Ectodermal cell (in vitro differentiated cells): ENCODE measurements around the gene TXNDC9.
"Not testable (repeated sequence)": the region's sequence is repeated elsewhere in the genome, so short reads cannot be mapped to it uniquely, and the experiment has no call there.

Experiments
- H3K27ac ChIP-seq: 2 replicates; pipeline ENCODE4 v1.7.0; 2013; ENCODE audit warnings: mild to moderate bottlenecking, low read depth, low read length; ENCODE audit not compliant: insufficient read depth, poor library complexity, severe bottlenecking
- H3K27me3 ChIP-seq: 2 replicates; pipeline ENCODE4 v1.7.0; 2013; ENCODE audit warnings: mild to moderate bottlenecking, low read length; ENCODE audit not compliant: insufficient read depth, control insufficient read depth, poor library complexity, severe bottlenecking
- H3K36me3 ChIP-seq: one replicate; pipeline ENCODE4 v1.7.0; 2013; ENCODE audit warnings: low read length; ENCODE audit not compliant: control insufficient read depth, insufficient read depth
- H3K4me1 ChIP-seq: one replicate; pipeline ENCODE4 v1.7.0; 2013; ENCODE audit warnings: low read length; ENCODE audit not compliant: control insufficient read depth, insufficient read depth
- H3K4me3 ChIP-seq: 2 replicates; pipeline ENCODE4 v1.7.0; 2013; ENCODE audit warnings: low read depth, low read length, control low read depth; ENCODE audit not compliant: insufficient read depth
- H3K9me3 ChIP-seq: 2 replicates; pipeline ENCODE4 v1.7.0; 2013; ENCODE audit warnings: mild to moderate bottlenecking, low read length, moderate library complexity; ENCODE audit not compliant: control insufficient read depth
- WGBS, 2 experiments: methylation state at CpG; one replicate each; pipeline ENCODE4 v1.1.7; 2013; ENCODE audit warnings: missing lambda C conversion rate in 2 of 2; 5-methylcytosine and 5-hydroxymethylcytosine counted together

Gene TXNDC9

GRCh38 chr2:99336804-99337112 is 625 bp upstream of the TXNDC9 start:
- Histone ChIP-seq H3K9me3 (no peaks in the 10 kb centered on the region), H3K36me3 (peaks cover 16% of the 10 kb centered on the region), H3K27me3 (no peaks in the 10 kb centered on the region), H3K4me1 (peaks cover 6% of the 10 kb centered on the region), H3K27ac (peak overlapping the region; percentile 82), H3K4me3 (peak overlapping the region; percentile 76)
- 8 to 9% methylated on average over 8 of the region's 8 CpGs for WGBS, 2 experiments

GRCh38 chr2:99325384-99325783 is 10.7 kb downstream of the TXNDC9 start:
- Histone ChIP-seq H3K4me3 (no peak overlapping the region), H3K36me3 (peaks cover 57% of the 10 kb centered on the region), H3K27ac (no peak overlapping the region), H3K4me1 (no peaks in the 10 kb centered on the region), H3K9me3 (no peaks in the 10 kb centered on the region), H3K27me3 (no peaks in the 10 kb centered on the region)
- WGBS, 2 experiments, result 96 to 97% methylated on average over 5 of the region's 5 CpGs

- H3K36me3 ChIP-seq, result peaks cover 28% of the 10 kb centered on the region
- H3K27me3 ChIP-seq, H3K4me1 ChIP-seq, H3K27ac ChIP-seq, H3K4me3 ChIP-seq, H3K9me3 ChIP-seq: not testable (repeated sequence)
- WGBS, 2 experiments, result 93 to 94% methylated on average over 7 of the region's 7 CpGs
Observed at GRCh38 chr2:99317873-99318200, 18.3 kb downstream of the TXNDC9 start.

- H3K9me3 ChIP-seq, result no peaks in the 10 kb centered on the region
- 94% methylated on average over 8 to 9 of the region's 9 CpGs for WGBS, 2 experiments
Observed at GRCh38 chr2:99317161-99317872, 18.8 kb downstream of the TXNDC9 start.

GRCh38 chr2:99301097-99301496 is 35.0 kb downstream of the TXNDC9 start, which contains the start of gene LYG1:
LYG1 (minus strand) TSS chr2:99301197; CDS start chr2:99295670, 5,527 bp downstream.
- H3K27ac ChIP-seq, H3K36me3 ChIP-seq, H3K4me3 ChIP-seq, H3K27me3 ChIP-seq, H3K9me3 ChIP-seq, H3K4me1 ChIP-seq: not testable (repeated sequence)
- no CpG with 5 or more reads among the region's 2 CpGs for WGBS, 2 experiments

More at GRCh38 chr2:99317161-99317872, 18.8 kb downstream of the TXNDC9 start:
- no peak overlapping the region for H3K4me3 ChIP-seq
- H3K36me3 ChIP-seq, result peaks cover 23% of the 10 kb centered on the region
- no peak overlapping the region for H3K27ac ChIP-seq
- H3K4me1 ChIP-seq, result no peaks in the 10 kb centered on the region
- no peaks in the 10 kb centered on the region for H3K27me3 ChIP-seq

- Histone ChIP-seq H3K27me3 (no peaks in the 10 kb centered on the region), H3K27ac (no peak overlapping the region), H3K4me1 (no peaks in the 10 kb centered on the region), H3K4me3 (no peak overlapping the region), H3K9me3 (no peaks in the 10 kb centered on the region), H3K36me3 (no peaks in the 10 kb centered on the region)
- WGBS, 2 experiments, result 94 to 98% methylated on average over 7 of the region's 7 CpGs
Observed at GRCh38 chr2:99299580-99299979, 36.6 kb downstream of the TXNDC9 start.

- Histone ChIP-seq H3K27me3 (no peaks in the 10 kb centered on the region), H3K4me3 (no peak overlapping the region), H3K4me1 (no peaks in the 10 kb centered on the region), H3K9me3 (no peaks in the 10 kb centered on the region), H3K36me3 (no peaks in the 10 kb centered on the region), H3K27ac (no peak overlapping the region)
- WGBS, 2 experiments, result 91 to 93% methylated on average over 2 of the region's 2 CpGs
Observed at GRCh38 chr2:99297994-99298393, 38.1 kb downstream of the TXNDC9 start.

- no peaks in the 10 kb centered on the region for H3K36me3 ChIP-seq
- H3K4me3 ChIP-seq, result no peak overlapping the region
- WGBS, 2 experiments, result 95% methylated on average over 7 of the region's 7 CpGs
- no peaks in the 10 kb centered on the region for H3K9me3 ChIP-seq
- no peak overlapping the region for H3K27ac ChIP-seq
- no peaks in the 10 kb centered on the region for H3K27me3 ChIP-seq
- H3K4me1 ChIP-seq, result no peaks in the 10 kb centered on the region
Observed at GRCh38 chr2:99285526-99285925, 50.6 kb downstream of the TXNDC9 start.

- no peak overlapping the region for H3K4me3 ChIP-seq
- H3K27me3 ChIP-seq, result no peaks in the 10 kb centered on the region
- H3K9me3 ChIP-seq, result no peaks in the 10 kb centered on the region
- H3K27ac ChIP-seq, result no peak overlapping the region
- no peaks in the 10 kb centered on the region for H3K4me1 ChIP-seq
- no peaks in the 10 kb centered on the region for H3K36me3 ChIP-seq
Observed at GRCh38 chr2:99279969-99280695, 56.0 kb downstream of the TXNDC9 start.

- no peaks in the 10 kb centered on the region for H3K9me3 ChIP-seq
- no peaks in the 10 kb centered on the region for H3K4me1 ChIP-seq
- no peak overlapping the region for H3K27ac ChIP-seq
- whole genome bisulfite sequencing, 2 experiments, result 95 to 98% methylated on average over 2 of the region's 2 CpGs
- H3K4me3 ChIP-seq, result no peak overlapping the region
- H3K36me3 ChIP-seq, result no peaks in the 10 kb centered on the region
- H3K27me3 ChIP-seq, result no peaks in the 10 kb centered on the region
Observed at GRCh38 chr2:99278793-99279291, 57.3 kb downstream of the TXNDC9 start.
